ENCODE data around the gene PIPOX. TPM values are rescaled to one million over a fixed set of nuclear protein-coding genes. Genes with fewer than 3 reads are reported as not detected.

PIPOX gene
- total RNA-seq, 4 donors from 2014 or later, result 0.52 to 11.2 (median 6.7) TPM

- no peak for ATAC-seq
- no peak overlapping the region for H3K27ac ChIP-seq
- TF ChIP-seq POLR2A (IDR thresholded peaks at IDR 0.05) (no peak), POLR2AphosphoS5 (IDR thresholded peaks at IDR 0.05) (no peak), CTCF (IDR thresholded peaks at IDR 0.05) (no peak), EP300 (IDR thresholded peaks at IDR 0.05) (no peak)
Observed at GRCh38 chr17:29063992-29064391, 21.1 kb downstream of the PIPOX start.

GRCh38 chr17:29066047-29066446, 23.1 kb downstream of the PIPOX start:
- WGBS, 2 donors (ENCODE audit: low coverage in 1 of 2), result no CpG with 5 or more reads among the region's 7 CpGs
- Histone ChIP-seq H3K27me3 (peaks cover 52% of the 10 kb centered on the region), H3K27ac (no peak overlapping the region), H3K4me1 (peaks cover 0 to 11% (median 0%) of the 10 kb centered on the region in 3 donors), H3K36me3 (no peaks in the 10 kb centered on the region), H3K9me3 (no peaks in the 10 kb centered on the region), H3K4me3 (no peak overlapping the region)
- ATAC-seq, result no peak
- TF ChIP-seq POLR2A (IDR thresholded peaks at IDR 0.05) (no peak), EP300 (IDR thresholded peaks at IDR 0.05) (no peak), CTCF (IDR thresholded peaks at IDR 0.05) (no peak), POLR2AphosphoS5 (IDR thresholded peaks at IDR 0.05) (no peak)

More at GRCh38 chr17:29063992-29064391, 21.1 kb downstream of the PIPOX start:
- Histone ChIP-seq H3K36me3 (no peaks in the 10 kb centered on the region), H3K9me3 (no peaks in the 10 kb centered on the region), H3K27me3 (peaks cover 50% of the 10 kb centered on the region), H3K4me3 (no peak overlapping the region), H3K4me1 (no peaks in the 10 kb centered on the region)
- 57 to 90% methylated on average over 1 to 7 of the region's 7 CpGs for whole genome bisulfite sequencing, 2 donors (ENCODE audit: low coverage in 1 of 2)

GRCh38 chr17:29066606-29067005, 23.7 kb downstream of the PIPOX start:
- Histone ChIP-seq H3K27ac (no peak overlapping the region), H3K27me3 (peaks cover 55% of the 10 kb centered on the region), H3K4me3 (no peak overlapping the region), H3K36me3 (no peaks in the 10 kb centered on the region), H3K4me1 (peaks cover 0 to 11% (median 0%) of the 10 kb centered on the region in 3 donors), H3K9me3 (no peaks in the 10 kb centered on the region)
- TF ChIP-seq EP300 (IDR thresholded peaks at IDR 0.05), result no peak
- TF ChIP-seq CTCF (IDR thresholded peaks at IDR 0.05), result no peak
- no peak for TF ChIP-seq POLR2AphosphoS5 (IDR thresholded peaks at IDR 0.05)
- no peak for TF ChIP-seq POLR2A (IDR thresholded peaks at IDR 0.05)
- 53 to 57% methylated on average over 3 to 6 of the region's 7 CpGs for WGBS, 2 donors (ENCODE audit: low coverage in 1 of 2)
- ATAC-seq, result no peak

- Histone ChIP-seq H3K27ac (no peak overlapping the region), H3K27me3 (peaks cover 48% of the 10 kb centered on the region), H3K9me3 (no peaks in the 10 kb centered on the region), H3K4me3 (no peak overlapping the region), H3K36me3 (peaks cover 0 to 4% of the 10 kb centered on the region in 2 donors), H3K4me1 (peaks cover 0 to 11% (median 0%) of the 10 kb centered on the region in 3 donors)
- 62 to 73% methylated on average over 9 to 10 of the region's 10 CpGs for WGBS, 2 donors (ENCODE audit: low coverage in 1 of 2)
- no peak for TF ChIP-seq POLR2A (IDR thresholded peaks at IDR 0.05)
- TF ChIP-seq CTCF (IDR thresholded peaks at IDR 0.05), result no peak
- no peak for TF ChIP-seq EP300 (IDR thresholded peaks at IDR 0.05)
- no peak for TF ChIP-seq POLR2AphosphoS5 (IDR thresholded peaks at IDR 0.05)
- no peak for ATAC-seq
Observed at GRCh38 chr17:29068818-29069217, 25.9 kb downstream of the PIPOX start.

- 23 to 33% methylated on average over 15 of the region's 19 CpGs for WGBS, 2 donors (ENCODE audit: low coverage in 1 of 2)
- no peak overlapping the region for H3K4me3 ChIP-seq
- H3K4me1 ChIP-seq, result peaks cover 0 to 11% (median 0%) of the 10 kb centered on the region in 3 donors
- peaks cover 41% of the 10 kb centered on the region for H3K27me3 ChIP-seq
- no peak for TF ChIP-seq POLR2A (IDR thresholded peaks at IDR 0.05)
- TF ChIP-seq EP300 (IDR thresholded peaks at IDR 0.05), result no peak
- TF ChIP-seq POLR2AphosphoS5 (IDR thresholded peaks at IDR 0.05), result no peak
- no peak for TF ChIP-seq CTCF (IDR thresholded peaks at IDR 0.05)
- no peak overlapping the region for H3K27ac ChIP-seq
- H3K9me3 ChIP-seq, result no peaks in the 10 kb centered on the region
- peaks cover 0 to 12% of the 10 kb centered on the region in 2 donors for H3K36me3 ChIP-seq
- no peak for ATAC-seq
Observed at GRCh38 chr17:29069526-29070041, 26.6 kb downstream of the PIPOX start.

Data from gastroesophageal sphincter (tissue), 4 donors.